Measurements from ENCODE around the gene TMC2. TPM values are rescaled to one million over a fixed set of nuclear protein-coding genes. Genes with fewer than 3 reads are reported as not detected.
"Not testable (repeated sequence)": the region's sequence is repeated elsewhere in the genome, so short reads cannot be mapped to it uniquely, and the experiment has no call there.

Gene TMC2
- total RNA-seq, 1 donor from 2014 or later = not detected

GRCh38 chr20:2518096-2518495 is 18.3 kb upstream of the TMC2 start:
- no peak overlapping the region for H3K27ac Mint-ChIP-seq (ENCODE audit: unreplicated experiment)
- TF ChIP-seq CTCF (conservative IDR thresholded peaks at IDR 0.05) = no peak
- H3K4me1 Mint-ChIP-seq = peaks cover 3% of the 10 kb centered on the region
- no peak overlapping the region for H3K4me3 Mint-ChIP-seq
- DNase-seq (ENCODE audit: low read depth, low spot score) = no peak
- H3K9me3 Mint-ChIP-seq = no peaks in the 10 kb centered on the region
- no peaks in the 10 kb centered on the region for H3K36me3 Mint-ChIP-seq (ENCODE audit: low read depth)
- peaks cover 48% of the 10 kb centered on the region for H3K27me3 Mint-ChIP-seq (ENCODE audit: low read depth)

GRCh38 chr20:2518558-2518957 is 17.8 kb upstream of the TMC2 start:
- Mint-ChIP-seq H3K36me3 (ENCODE audit: low read depth) (no peaks in the 10 kb centered on the region), H3K27me3 (ENCODE audit: low read depth) (peaks cover 53% of the 10 kb centered on the region), H3K27ac (ENCODE audit: unreplicated experiment) (no peak overlapping the region), H3K4me3 (no peak overlapping the region), H3K4me1 (peaks cover 3% of the 10 kb centered on the region), H3K9me3 (no peaks in the 10 kb centered on the region)
- no peak for TF ChIP-seq CTCF (conservative IDR thresholded peaks at IDR 0.05)
- no peak for DNase-seq (ENCODE audit: low read depth, low spot score)

- Mint-ChIP-seq H3K9me3 (no peaks in the 10 kb centered on the region), H3K36me3 (ENCODE audit: low read depth) (no peaks in the 10 kb centered on the region), H3K27me3 (ENCODE audit: low read depth) (peaks cover 60% of the 10 kb centered on the region), H3K4me3 (no peak overlapping the region), H3K27ac (ENCODE audit: unreplicated experiment) (no peak overlapping the region), H3K4me1 (peaks cover 3% of the 10 kb centered on the region)
- no peak for TF ChIP-seq CTCF (conservative IDR thresholded peaks at IDR 0.05)
- no peak for DNase-seq (ENCODE audit: low read depth, low spot score)
Measured at GRCh38 chr20:2519115-2519809, 17.1 kb upstream of the TMC2 start.

- no peak overlapping the region for H3K4me3 Mint-ChIP-seq
- peaks cover 12% of the 10 kb centered on the region for H3K4me1 Mint-ChIP-seq
Measured at GRCh38 chr20:2520617-2521016, 15.8 kb upstream of the TMC2 start.

DNA sequence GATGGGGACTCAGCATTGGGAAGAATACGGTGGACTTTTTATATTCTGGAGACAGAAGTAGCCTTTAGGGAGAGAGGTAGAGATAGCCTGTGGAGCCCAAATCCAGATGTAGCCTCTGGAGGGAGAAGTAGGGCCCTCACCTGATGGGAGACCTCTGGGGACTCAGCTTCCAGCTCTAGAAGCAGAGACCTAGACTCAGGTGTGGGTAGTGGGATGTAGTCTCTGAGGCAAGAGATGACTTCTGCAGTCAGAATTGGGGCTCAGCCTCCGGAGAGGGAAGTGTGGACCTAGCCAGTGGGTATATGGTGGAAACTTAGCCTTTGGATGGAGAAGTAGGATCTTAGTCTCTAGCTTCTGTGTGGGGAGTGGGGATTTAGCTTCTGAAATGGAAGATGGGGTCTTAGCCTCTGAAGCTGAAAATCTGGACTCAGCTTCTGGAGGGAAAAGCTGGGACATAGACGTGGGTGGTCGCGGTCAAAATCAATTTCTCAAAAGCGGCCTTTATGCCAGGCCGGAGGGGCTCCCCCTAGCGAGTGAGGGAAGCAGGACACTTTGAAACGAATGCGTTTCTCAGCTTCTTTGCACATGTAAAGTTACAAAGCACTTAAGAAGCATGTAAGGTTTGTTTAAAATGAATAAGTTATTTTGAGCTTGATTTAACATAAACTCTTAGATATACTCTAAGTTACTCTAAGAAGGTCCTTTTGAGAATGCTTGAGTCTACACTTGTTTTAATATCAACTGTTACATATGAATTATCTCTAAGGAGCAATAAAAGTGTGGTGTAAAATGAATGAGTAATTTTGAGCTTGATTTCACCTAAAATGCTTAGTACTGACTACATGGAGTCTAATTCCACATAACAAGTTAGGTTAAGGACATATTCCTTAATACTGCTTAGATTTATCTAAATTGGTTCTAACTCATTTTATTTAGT is 14.7 kb upstream of the TMC2 start:
- Mint-ChIP-seq H3K27me3 (ENCODE audit: low read depth) (peaks cover 80% of the 10 kb centered on the region), H3K27ac (ENCODE audit: unreplicated experiment) (no peak overlapping the region), H3K4me1 (peaks cover 13% of the 10 kb centered on the region), H3K9me3 (no peaks in the 10 kb centered on the region), H3K36me3 (ENCODE audit: low read depth) (no peaks in the 10 kb centered on the region), H3K4me3 (peak overlapping the region; percentile 45)
- peak; percentile 87 for TF ChIP-seq CTCF (conservative IDR thresholded peaks at IDR 0.05)
- DNase-seq (ENCODE audit: low read depth, low spot score) = peak; percentile 67

More at GRCh38 chr20:2520617-2521016, 15.8 kb upstream of the TMC2 start:
- TF ChIP-seq CTCF (conservative IDR thresholded peaks at IDR 0.05) = no peak
- no peaks in the 10 kb centered on the region for H3K9me3 Mint-ChIP-seq
- peaks cover 72% of the 10 kb centered on the region for H3K27me3 Mint-ChIP-seq (ENCODE audit: low read depth)
- no peaks in the 10 kb centered on the region for H3K36me3 Mint-ChIP-seq (ENCODE audit: low read depth)
- H3K27ac Mint-ChIP-seq (ENCODE audit: unreplicated experiment) = no peak overlapping the region
- DNase-seq (ENCODE audit: low read depth, low spot score) = no peak

- not testable (repeated sequence) for H3K27ac Mint-ChIP-seq (ENCODE audit: unreplicated experiment); DNase-seq (ENCODE audit: low read depth, low spot score); H3K9me3 Mint-ChIP-seq; H3K36me3 Mint-ChIP-seq (ENCODE audit: low read depth)
- Mint-ChIP-seq H3K27me3 (ENCODE audit: low read depth) (peaks cover 92% of the 10 kb centered on the region), H3K4me3 (peak overlapping the region; percentile 36), H3K4me1 (peaks cover 13% of the 10 kb centered on the region)
Measured at GRCh38 chr20:2522826-2523429, 13.4 kb upstream of the TMC2 start.

Measured in neural crest cell (in vitro differentiated cells).